Body of pancreas (tissue), 4 donors: Measurements from ENCODE around the gene CREB3L1. TPM values are rescaled to one million over a fixed set of nuclear protein-coding genes. Genes with fewer than 3 reads are reported as not detected.

Experiments used
- ATAC-seq: fragments of 150-250 bp; one replicate; pipeline ENCODE4 v1.9.1; 2016
- DNase-seq, 4 donors: peaks; one replicate each; pipeline ENCODE4 v3.0.0-alpha.2; 2019
- H3K27ac ChIP-seq, 4 donors: fragments of 200-600 bp; sonication (generic); 1 replicate in 3 of 4; 2 replicates in 1 of 4; pipeline versions ENCODE4 v1.5.1 to v1.6.1; 2016 to 2019; ENCODE audit warnings: mild to moderate bottlenecking in 1 of 4, mixed read lengths in 1 of 4, moderate library complexity in 1 of 4
- H3K27me3 ChIP-seq, 2 donors: fragments of 200-600 bp; sonication (generic); one replicate each; pipeline ENCODE4 v1.6.0; 2016; ENCODE audit warnings: mild to moderate bottlenecking in 1 of 2
- H3K36me3 ChIP-seq, 2 donors: fragments of 200-600 bp; sonication (generic); replicated peaks in 1 of 2; 2 replicates each; pipeline ENCODE4 v1.5.1; 2016; ENCODE audit warnings: low read depth in 2 of 2; ENCODE audit not compliant: insufficient read depth in 1 of 2
- H3K4me1 ChIP-seq: fragments of 200-600 bp; sonication (generic); one replicate; pipeline ENCODE4 v1.6.0; 2016
- H3K4me3 ChIP-seq, 2 donors: fragments of 200-600 bp; sonication (generic); 1 replicate in 1 of 2; 2 replicates in 1 of 2; pipeline ENCODE4 v1.5.1; 2016 to 2019
- H3K9me3 ChIP-seq, 3 donors: fragments of 200-600 bp; sonication (generic); 1 replicate in 2 of 3; 2 replicates in 1 of 3; pipeline ENCODE4 v1.5.1; 2016
- CTCF ChIP-seq, 7 experiments: fragments of 450-650 bp in 4 of 7; fragments of 200-600 bp in 3 of 7; sonication (generic) in 3 of 7; IDR thresholded peaks; one replicate each; pipeline ENCODE4 v1.5.1; 2016 to 2019; ENCODE audit warnings: antibody characterized with exemption in 7 of 7
- POLR2A ChIP-seq, 3 donors: fragments of 450-650 bp; IDR thresholded peaks; one replicate each; pipeline ENCODE4 v1.6.1; 2016; ENCODE audit warnings: antibody characterized with exemption in 3 of 3, mild to moderate bottlenecking in 2 of 3
- WGBS, 2 donors: methylation state at CpG; one replicate each; pipeline ENCODE4 v1.1.5; 2017; 5-methylcytosine and 5-hydroxymethylcytosine counted together
- intact Hi-C: fragments of 100-400 bp; cut with DNase I; formaldehyde crosslinking; loops from one replicate; pipeline ENCODE4 v1.15.1; 2023
- total RNA-seq, 2 donors: library from RNA; depleted of rRNA; stranded (reverse); fragments of >200 nt; gene quantifications; one replicate each; pipeline ENCODE4 v1.1.0, GENCODE V29; 2016

CREB3L1 gene
- 10 to 100 TPM; 20.8 to 22.7 TPM for total RNA-seq

- intact Hi-C loops = no loop called here
- Histone ChIP-seq H3K36me3 (no peaks in the 10 kb centered on the region), H3K4me3 (peak within 1 kb of the TSS; percentile 54 to 84), H3K27me3 (no peaks in the 10 kb centered on the region), H3K9me3 (no peaks in the 10 kb centered on the region), H3K27ac (peak within 1 kb of the TSS; percentile 93 to 96 (median 94)), H3K4me1 (peaks cover 86% of the 10 kb centered on the region)
- TF ChIP-seq POLR2A (IDR thresholded peaks at IDR 0.05) (peak; percentile 75 to 94 (median 88)), CTCF (IDR thresholded peaks at IDR 0.05) (no peak)
- DNase-seq = peak in 2 of 4 donors; percentile 42 to 47
- 0% methylated on average over 4 to 39 of the region's 61 CpGs for WGBS, 2 donors
- peak; percentile 38 for ATAC-seq
These were observed at the start of gene CREB3L1 for GRCh38 chr11:46277622-46278386. Gene CREB3L1 (plus strand): TSS chr11:46277662. CDS start chr11:46278112, 450 bp downstream.

GRCh38 chr11:46229230-46229629, 48.2 kb upstream of the CREB3L1 start:
- Histone ChIP-seq H3K4me3 (no peak overlapping the region), H3K9me3 (no peaks in the 10 kb centered on the region), H3K36me3 (no peaks in the 10 kb centered on the region), H3K4me1 (no peaks in the 10 kb centered on the region), H3K27ac (no peak overlapping the region), H3K27me3 (no peaks in the 10 kb centered on the region)
- intact Hi-C loops = no loop called here
- ATAC-seq (no peak), DNase-seq (no peak)
- TF ChIP-seq POLR2A (IDR thresholded peaks at IDR 0.05) (no peak), CTCF (IDR thresholded peaks at IDR 0.05) (no peak)
- WGBS, 2 donors = 78 to 87% methylated on average over 13 of the region's 13 CpGs

- no peak for DNase-seq
- no peaks in the 10 kb centered on the region for H3K27me3 ChIP-seq
- no peak for ATAC-seq
- no peak overlapping the region for H3K27ac ChIP-seq
- H3K4me1 ChIP-seq = peaks cover 26% of the 10 kb centered on the region
- intact Hi-C loops = no loop called here
- no peak overlapping the region for H3K4me3 ChIP-seq
- no peaks in the 10 kb centered on the region for H3K9me3 ChIP-seq
- WGBS, 2 donors = 64 to 68% methylated on average over 12 of the region's 12 CpGs
- no peaks in the 10 kb centered on the region for H3K36me3 ChIP-seq
- no peak for TF ChIP-seq POLR2A (IDR thresholded peaks at IDR 0.05)
- no peak for TF ChIP-seq CTCF (IDR thresholded peaks at IDR 0.05)
These were observed 43.2 kb upstream of the CREB3L1 start for GRCh38 chr11:46234311-46234710.

GRCh38 chr11:46235777-46236688, 41.4 kb upstream of the CREB3L1 start:
- ATAC-seq (no peak), DNase-seq (no peak)
- H3K4me1 ChIP-seq = peaks cover 32% of the 10 kb centered on the region
- TF ChIP-seq POLR2A (IDR thresholded peaks at IDR 0.05) (no peak), CTCF (IDR thresholded peaks at IDR 0.05) (no peak)
- H3K27ac ChIP-seq = peak overlapping the region in 1 of 4 donors; percentile 76
- H3K9me3 ChIP-seq = no peaks in the 10 kb centered on the region
- 48 to 59% methylated on average over 1 of the region's 1 CpG for WGBS, 2 donors
- no peaks in the 10 kb centered on the region for H3K36me3 ChIP-seq
- H3K4me3 ChIP-seq = no peak overlapping the region
- no peaks in the 10 kb centered on the region for H3K27me3 ChIP-seq
- intact Hi-C loops = no loop called here
